Measurements from ENCODE around the gene EDNRB. TPM values are rescaled to one million over a fixed set of nuclear protein-coding genes. Genes with fewer than 3 reads are reported as not detected.

Gene EDNRB
- total RNA-seq, 1 donor from 2014 or later = 13.0 TPM

- Histone ChIP-seq H3K4me1 (ENCODE audit: control insufficient read depth in 3 of 3, insufficient read depth in 3 of 3, low read length in 3 of 3) (peaks cover 14 to 19% (median 19%) of the 10 kb centered on the region in 3 donors), H3K27me3 (ENCODE audit: control insufficient read depth in 3 of 3, insufficient read depth in 3 of 3, low read length in 3 of 3) (peaks cover 13 to 21% (median 19%) of the 10 kb centered on the region in 3 donors), H3K9me3 (ENCODE audit: control insufficient read depth in 3 of 3, low read length in 3 of 3) (no peaks in the 10 kb centered on the region), H3K27ac (ENCODE audit: low read depth, low read length) (peak overlapping the region; percentile 52), H3K4me3 (ENCODE audit: low read length in 3 of 3) (peak overlapping the region; percentile 73 to 79 (median 73)), H3K36me3 (ENCODE audit: control insufficient read depth in 3 of 3, insufficient read depth in 3 of 3, low read length in 3 of 3) (no peaks in the 10 kb centered on the region), H3K9ac (ENCODE audit: low read depth in 1 of 3, low read length in 3 of 3) (peak overlapping the region; percentile 47 to 68 (median 55))
Observed at GRCh38 chr13:77919246-77919920, 752 bp upstream of the EDNRB start.

GRCh38 chr13:77916488-77916887 lies 2.1 kb downstream of the EDNRB start:
- Histone ChIP-seq H3K4me3 (ENCODE audit: low read length in 3 of 3) (peak overlapping the region in 1 of 3 donors; percentile 18), H3K9me3 (ENCODE audit: control insufficient read depth in 3 of 3, low read length in 3 of 3) (no peaks in the 10 kb centered on the region), H3K27me3 (ENCODE audit: control insufficient read depth in 3 of 3, insufficient read depth in 3 of 3, low read length in 3 of 3) (peaks cover 13 to 21% (median 19%) of the 10 kb centered on the region in 3 donors), H3K4me1 (ENCODE audit: control insufficient read depth in 3 of 3, insufficient read depth in 3 of 3, low read length in 3 of 3) (peaks cover 14 to 19% (median 19%) of the 10 kb centered on the region in 3 donors), H3K27ac (ENCODE audit: low read depth, low read length) (no peak overlapping the region), H3K9ac (ENCODE audit: low read depth in 1 of 3, low read length in 3 of 3) (no peak overlapping the region), H3K36me3 (ENCODE audit: control insufficient read depth in 3 of 3, insufficient read depth in 3 of 3, low read length in 3 of 3) (no peaks in the 10 kb centered on the region)

- Histone ChIP-seq H3K4me3 (ENCODE audit: low read length in 3 of 3) (peak overlapping the region in 1 of 3 donors; percentile 10), H3K27me3 (ENCODE audit: control insufficient read depth in 3 of 3, insufficient read depth in 3 of 3, low read length in 3 of 3) (peaks cover 13 to 21% (median 19%) of the 10 kb centered on the region in 3 donors), H3K36me3 (ENCODE audit: control insufficient read depth in 3 of 3, insufficient read depth in 3 of 3, low read length in 3 of 3) (no peaks in the 10 kb centered on the region), H3K27ac (ENCODE audit: low read depth, low read length) (no peak overlapping the region), H3K9me3 (ENCODE audit: control insufficient read depth in 3 of 3, low read length in 3 of 3) (no peaks in the 10 kb centered on the region), H3K9ac (ENCODE audit: low read depth in 1 of 3, low read length in 3 of 3) (no peak overlapping the region), H3K4me1 (ENCODE audit: control insufficient read depth in 3 of 3, insufficient read depth in 3 of 3, low read length in 3 of 3) (peaks cover 14 to 19% (median 19%) of the 10 kb centered on the region in 3 donors)
Observed at GRCh38 chr13:77915686-77916085, 2.9 kb downstream of the EDNRB start.

- Histone ChIP-seq H3K9ac (ENCODE audit: low read depth in 1 of 3, low read length in 3 of 3) (no peak overlapping the region), H3K4me3 (ENCODE audit: low read length in 3 of 3) (no peak overlapping the region), H3K27me3 (ENCODE audit: control insufficient read depth in 3 of 3, insufficient read depth in 3 of 3, low read length in 3 of 3) (peaks cover 6 to 8% (median 7%) of the 10 kb centered on the region in 3 donors)
Observed at GRCh38 chr13:77913003-77913402, 5.6 kb downstream of the EDNRB start.

GRCh38 chr13:77911751-77912150 lies 6.9 kb downstream of the EDNRB start:
- H3K9me3 ChIP-seq (ENCODE audit: control insufficient read depth in 3 of 3, low read length in 3 of 3) = no peaks in the 10 kb centered on the region
- peaks cover 0 to 3% (median 0%) of the 10 kb centered on the region in 3 donors for H3K4me1 ChIP-seq (ENCODE audit: control insufficient read depth in 3 of 3, insufficient read depth in 3 of 3, low read length in 3 of 3)
- H3K4me3 ChIP-seq (ENCODE audit: low read length in 3 of 3) = no peak overlapping the region
- H3K9ac ChIP-seq (ENCODE audit: low read depth in 1 of 3, low read length in 3 of 3) = no peak overlapping the region
- H3K27ac ChIP-seq (ENCODE audit: low read depth, low read length) = no peak overlapping the region
- no peaks in the 10 kb centered on the region for H3K36me3 ChIP-seq (ENCODE audit: control insufficient read depth in 3 of 3, insufficient read depth in 3 of 3, low read length in 3 of 3)
- H3K27me3 ChIP-seq (ENCODE audit: control insufficient read depth in 3 of 3, insufficient read depth in 3 of 3, low read length in 3 of 3) = no peaks in the 10 kb centered on the region

More at GRCh38 chr13:77913003-77913402, 5.6 kb downstream of the EDNRB start:
- Histone ChIP-seq H3K9me3 (ENCODE audit: control insufficient read depth in 3 of 3, low read length in 3 of 3) (no peaks in the 10 kb centered on the region), H3K27ac (ENCODE audit: low read depth, low read length) (no peak overlapping the region), H3K36me3 (ENCODE audit: control insufficient read depth in 3 of 3, insufficient read depth in 3 of 3, low read length in 3 of 3) (no peaks in the 10 kb centered on the region), H3K4me1 (ENCODE audit: control insufficient read depth in 3 of 3, insufficient read depth in 3 of 3, low read length in 3 of 3) (peaks cover 1 to 5% (median 2%) of the 10 kb centered on the region in 3 donors)

- Histone ChIP-seq H3K36me3 (ENCODE audit: control insufficient read depth in 3 of 3, insufficient read depth in 3 of 3, low read length in 3 of 3) (no peaks in the 10 kb centered on the region), H3K9ac (ENCODE audit: low read depth in 1 of 3, low read length in 3 of 3) (no peak overlapping the region), H3K9me3 (ENCODE audit: control insufficient read depth in 3 of 3, low read length in 3 of 3) (no peaks in the 10 kb centered on the region), H3K4me3 (ENCODE audit: low read length in 3 of 3) (no peak overlapping the region), H3K4me1 (ENCODE audit: control insufficient read depth in 3 of 3, insufficient read depth in 3 of 3, low read length in 3 of 3) (no peaks in the 10 kb centered on the region), H3K27me3 (ENCODE audit: control insufficient read depth in 3 of 3, insufficient read depth in 3 of 3, low read length in 3 of 3) (no peaks in the 10 kb centered on the region), H3K27ac (ENCODE audit: low read depth, low read length) (no peak overlapping the region)
Observed at GRCh38 chr13:77909827-77910226, 8.8 kb downstream of the EDNRB start.

GRCh38 chr13:77908531-77908930 lies 10.1 kb downstream of the EDNRB start:
- no peak overlapping the region for H3K27ac ChIP-seq (ENCODE audit: low read depth, low read length)
- no peak overlapping the region for H3K4me3 ChIP-seq (ENCODE audit: low read length in 3 of 3)
- H3K9ac ChIP-seq (ENCODE audit: low read depth in 1 of 3, low read length in 3 of 3) = no peak overlapping the region
- no peaks in the 10 kb centered on the region for H3K36me3 ChIP-seq (ENCODE audit: control insufficient read depth in 3 of 3, insufficient read depth in 3 of 3, low read length in 3 of 3)
- no peaks in the 10 kb centered on the region for H3K27me3 ChIP-seq (ENCODE audit: control insufficient read depth in 3 of 3, insufficient read depth in 3 of 3, low read length in 3 of 3)
- H3K4me1 ChIP-seq (ENCODE audit: control insufficient read depth in 3 of 3, insufficient read depth in 3 of 3, low read length in 3 of 3) = no peaks in the 10 kb centered on the region
- no peaks in the 10 kb centered on the region for H3K9me3 ChIP-seq (ENCODE audit: control insufficient read depth in 3 of 3, low read length in 3 of 3)

GRCh38 chr13:77907666-77908341 lies 10.8 kb downstream of the EDNRB start:
- H3K9me3 ChIP-seq (ENCODE audit: control insufficient read depth in 3 of 3, low read length in 3 of 3) = no peaks in the 10 kb centered on the region
- H3K27me3 ChIP-seq (ENCODE audit: control insufficient read depth in 3 of 3, insufficient read depth in 3 of 3, low read length in 3 of 3) = no peaks in the 10 kb centered on the region
- H3K36me3 ChIP-seq (ENCODE audit: control insufficient read depth in 3 of 3, insufficient read depth in 3 of 3, low read length in 3 of 3) = no peaks in the 10 kb centered on the region
- no peak overlapping the region for H3K27ac ChIP-seq (ENCODE audit: low read depth, low read length)
- no peak overlapping the region for H3K4me3 ChIP-seq (ENCODE audit: low read length in 3 of 3)
- no peak overlapping the region for H3K9ac ChIP-seq (ENCODE audit: low read depth in 1 of 3, low read length in 3 of 3)
- no peaks in the 10 kb centered on the region for H3K4me1 ChIP-seq (ENCODE audit: control insufficient read depth in 3 of 3, insufficient read depth in 3 of 3, low read length in 3 of 3)

GRCh38 chr13:77904031-77904430 lies 14.6 kb downstream of the EDNRB start:
- Histone ChIP-seq H3K9me3 (ENCODE audit: control insufficient read depth in 3 of 3, low read length in 3 of 3) (no peaks in the 10 kb centered on the region), H3K27ac (ENCODE audit: low read depth, low read length) (no peak overlapping the region), H3K36me3 (ENCODE audit: control insufficient read depth in 3 of 3, insufficient read depth in 3 of 3, low read length in 3 of 3) (no peaks in the 10 kb centered on the region), H3K4me1 (ENCODE audit: control insufficient read depth in 3 of 3, insufficient read depth in 3 of 3, low read length in 3 of 3) (no peaks in the 10 kb centered on the region), H3K9ac (ENCODE audit: low read depth in 1 of 3, low read length in 3 of 3) (no peak overlapping the region), H3K4me3 (ENCODE audit: low read length in 3 of 3) (no peak overlapping the region), H3K27me3 (ENCODE audit: control insufficient read depth in 3 of 3, insufficient read depth in 3 of 3, low read length in 3 of 3) (no peaks in the 10 kb centered on the region)

GRCh38 chr13:77903435-77903834 lies 15.2 kb downstream of the EDNRB start:
- H3K36me3 ChIP-seq (ENCODE audit: control insufficient read depth in 3 of 3, insufficient read depth in 3 of 3, low read length in 3 of 3) = no peaks in the 10 kb centered on the region
- H3K9ac ChIP-seq (ENCODE audit: low read depth in 1 of 3, low read length in 3 of 3) = no peak overlapping the region
- no peaks in the 10 kb centered on the region for H3K9me3 ChIP-seq (ENCODE audit: control insufficient read depth in 3 of 3, low read length in 3 of 3)

More at GRCh38 chr13:77903435-77903834, 15.2 kb downstream of the EDNRB start:
- no peaks in the 10 kb centered on the region for H3K4me1 ChIP-seq (ENCODE audit: control insufficient read depth in 3 of 3, insufficient read depth in 3 of 3, low read length in 3 of 3)
- H3K27ac ChIP-seq (ENCODE audit: low read depth, low read length) = no peak overlapping the region
- no peak overlapping the region for H3K4me3 ChIP-seq (ENCODE audit: low read length in 3 of 3)
- H3K27me3 ChIP-seq (ENCODE audit: control insufficient read depth in 3 of 3, insufficient read depth in 3 of 3, low read length in 3 of 3) = no peaks in the 10 kb centered on the region

Measured in skeletal muscle tissue (tissue), 4 donors.